Neutrophil (primary cell): ENCODE results near the gene RFPL3.

ENCODE experiments used
- H3K27ac ChIP-seq: fragments of 200-600 bp; sonication (generic); 2 replicates; pipeline ENCODE4 v1.5.1; 2016; ENCODE audit warnings: mild to moderate bottlenecking, moderate library complexity
- H3K27me3 ChIP-seq: fragments of 200-600 bp; sonication (generic); 2 replicates; pipeline ENCODE4 v1.6.0; 2016; ENCODE audit warnings: mild to moderate bottlenecking
- H3K36me3 ChIP-seq: fragments of 200-600 bp; sonication (generic); 2 replicates; pipeline ENCODE4 v1.5.1; 2017
- H3K4me1 ChIP-seq, 2 experiments: fragments of 200-600 bp in 1 of 2; sonication (generic) in 1 of 2; 1 replicate in 1 of 2; 2 replicates in 1 of 2; pipeline versions ENCODE4 v1.5.1 to v1.6.1; 2013 to 2016; ENCODE audit warnings: low read depth in 1 of 2, low read length in 1 of 2, mild to moderate bottlenecking in 1 of 2, moderate library complexity in 1 of 2; ENCODE audit not compliant: control insufficient read depth in 1 of 2, insufficient read depth in 1 of 2
- H3K4me3 ChIP-seq, 2 experiments: fragments of 200-600 bp in 1 of 2; sonication (generic) in 1 of 2; 1 replicate in 1 of 2; 2 replicates in 1 of 2; pipeline ENCODE4 v1.5.1; 2013 to 2016; ENCODE audit warnings: low read depth in 1 of 2, low read length in 1 of 2, mild to moderate bottlenecking in 1 of 2, moderate library complexity in 1 of 2
- H3K9me3 ChIP-seq: fragments of 200-600 bp; sonication (generic); 2 replicates; pipeline ENCODE4 v1.5.1; 2016
- CTCF ChIP-seq: fragments of 200-600 bp; sonication (generic); IDR thresholded peaks from 2 replicates; pipeline ENCODE4 v1.5.1; 2016; ENCODE audit warnings: antibody characterized with exemption

The RFPL3 gene

DNA sequence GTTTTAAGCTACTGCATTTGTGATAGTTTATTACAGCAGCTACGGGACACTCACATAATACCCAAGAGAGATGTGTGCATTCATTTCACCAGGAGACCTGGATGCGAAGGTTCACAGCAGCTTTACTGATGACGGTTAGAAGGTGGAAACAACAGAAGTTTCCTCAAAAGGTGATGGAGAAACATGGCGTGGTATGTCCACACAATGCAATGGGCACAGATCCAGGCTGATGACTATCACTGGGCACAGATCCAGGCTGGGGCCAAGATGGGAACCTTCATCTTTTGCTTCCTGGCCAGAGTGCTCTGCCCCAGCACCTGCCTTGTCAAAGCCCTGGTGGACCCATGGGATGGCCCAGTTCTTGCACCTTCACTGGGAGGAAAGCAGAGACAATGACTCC is 30.6 kb upstream of the RFPL3 start:
- H3K4me1 ChIP-seq, result no peaks in the 10 kb centered on the region
- no peaks in the 10 kb centered on the region for H3K36me3 ChIP-seq
- TF ChIP-seq CTCF, result no peak
- no peaks in the 10 kb centered on the region for H3K9me3 ChIP-seq
- no peak overlapping the region for H3K27ac ChIP-seq
- H3K27me3 ChIP-seq, result peaks cover 10% of the 10 kb centered on the region
- no peak overlapping the region for H3K4me3 ChIP-seq

DNA sequence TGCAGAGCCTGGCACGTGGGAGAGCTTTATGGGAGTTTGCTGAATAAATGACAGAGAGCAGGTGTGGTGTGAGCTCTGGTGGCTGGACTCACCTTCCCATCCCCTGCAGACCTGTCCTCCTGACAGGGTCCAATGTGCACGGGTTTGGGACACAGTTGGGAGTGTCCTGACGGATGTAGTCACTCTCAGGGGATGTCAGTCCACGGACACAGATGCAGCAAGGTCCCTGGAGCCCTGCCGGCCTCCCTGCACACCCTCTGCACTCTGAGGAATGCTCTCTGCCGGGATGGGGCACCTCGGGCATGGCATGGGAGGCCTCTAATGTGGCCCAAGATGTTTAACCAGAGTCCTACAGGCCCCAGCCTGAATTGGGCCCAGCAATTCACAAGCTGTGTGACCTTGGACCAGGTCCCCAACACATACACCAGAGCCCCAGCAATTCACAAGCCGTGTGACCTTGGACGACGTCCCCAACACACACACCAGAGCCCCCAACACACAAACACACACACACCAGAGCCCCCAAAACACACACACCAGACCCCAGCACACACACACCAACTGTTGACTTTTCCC is 30.0 kb upstream of the RFPL3 start:
- no peak for TF ChIP-seq CTCF
- Histone ChIP-seq H3K36me3 (no peaks in the 10 kb centered on the region), H3K4me1 (no peaks in the 10 kb centered on the region), H3K4me3 (no peak overlapping the region), H3K9me3 (no peaks in the 10 kb centered on the region), H3K27ac (no peak overlapping the region), H3K27me3 (peaks cover 14% of the 10 kb centered on the region)

GRCh38 chr22:32328306-32329201 is 29.1 kb upstream of the RFPL3 start:
- Histone ChIP-seq H3K4me1 (no peaks in the 10 kb centered on the region), H3K27ac (no peak overlapping the region), H3K4me3 (no peak overlapping the region), H3K36me3 (no peaks in the 10 kb centered on the region), H3K27me3 (peaks cover 14% of the 10 kb centered on the region), H3K9me3 (no peaks in the 10 kb centered on the region)
- TF ChIP-seq CTCF, result no peak

DNA sequence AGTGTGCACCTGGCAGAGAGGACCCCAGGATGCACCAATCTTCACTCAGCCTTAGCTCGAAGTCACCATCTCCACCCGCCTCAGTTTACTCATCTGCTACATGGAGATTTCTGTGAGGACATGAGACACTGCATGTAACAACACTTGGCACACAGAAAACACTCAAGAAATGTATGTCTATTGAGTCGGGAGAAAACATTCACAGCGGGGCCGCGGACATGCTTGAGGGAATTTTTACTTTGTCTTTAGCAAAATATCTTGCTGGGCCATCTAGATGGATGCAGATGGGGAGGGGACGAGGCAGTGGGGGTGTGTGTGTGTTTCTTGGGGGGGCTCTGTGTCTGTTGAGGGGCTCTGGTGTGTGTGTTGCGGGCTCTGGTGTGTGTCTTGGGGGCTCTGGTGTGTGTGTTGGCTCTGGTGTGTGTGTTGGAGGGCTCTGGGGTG is 28.4 kb upstream of the RFPL3 start:
- no peak overlapping the region for H3K27ac ChIP-seq
- no peak for TF ChIP-seq CTCF
- H3K4me1 ChIP-seq, result no peaks in the 10 kb centered on the region
- no peak overlapping the region for H3K4me3 ChIP-seq
- no peaks in the 10 kb centered on the region for H3K9me3 ChIP-seq
- H3K36me3 ChIP-seq, result no peaks in the 10 kb centered on the region
- H3K27me3 ChIP-seq, result peaks cover 14% of the 10 kb centered on the region

GRCh38 chr22:32331236-32331917 is 26.3 kb upstream of the RFPL3 start:
- TF ChIP-seq CTCF, result no peak
- Histone ChIP-seq H3K36me3 (no peaks in the 10 kb centered on the region), H3K4me1 (no peaks in the 10 kb centered on the region), H3K4me3 (no peak overlapping the region), H3K9me3 (no peaks in the 10 kb centered on the region), H3K27ac (no peak overlapping the region), H3K27me3 (peaks cover 14% of the 10 kb centered on the region)
